Measurements from ENCODE around the gene DIS3L2.
"Not testable (repeated sequence)": the region's sequence is repeated elsewhere in the genome, so short reads cannot be mapped to it uniquely, and the experiment has no call there.

DNA sequence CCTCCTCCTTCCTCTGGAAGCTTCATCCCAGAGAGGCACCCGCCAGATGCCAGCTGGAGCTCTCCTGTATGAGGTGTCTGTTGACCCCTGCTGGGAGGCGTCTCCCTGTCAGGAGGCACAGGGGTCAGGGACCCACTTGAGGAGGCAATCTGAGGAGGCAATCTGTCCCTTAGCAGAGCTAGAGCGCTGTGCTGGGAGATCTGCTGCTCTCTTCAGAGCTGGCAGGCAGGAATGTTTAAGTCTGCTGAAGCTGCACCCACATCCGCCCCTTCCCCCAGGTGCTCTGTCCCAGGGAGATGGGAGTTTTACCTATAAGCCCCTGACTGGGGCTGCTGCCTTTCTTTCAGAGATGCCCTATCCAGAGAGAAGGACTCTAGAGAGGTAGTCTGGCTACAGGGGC lies 75.4 kb downstream of the DIS3L2 start:
- TF ChIP-seq, protein P1, sequence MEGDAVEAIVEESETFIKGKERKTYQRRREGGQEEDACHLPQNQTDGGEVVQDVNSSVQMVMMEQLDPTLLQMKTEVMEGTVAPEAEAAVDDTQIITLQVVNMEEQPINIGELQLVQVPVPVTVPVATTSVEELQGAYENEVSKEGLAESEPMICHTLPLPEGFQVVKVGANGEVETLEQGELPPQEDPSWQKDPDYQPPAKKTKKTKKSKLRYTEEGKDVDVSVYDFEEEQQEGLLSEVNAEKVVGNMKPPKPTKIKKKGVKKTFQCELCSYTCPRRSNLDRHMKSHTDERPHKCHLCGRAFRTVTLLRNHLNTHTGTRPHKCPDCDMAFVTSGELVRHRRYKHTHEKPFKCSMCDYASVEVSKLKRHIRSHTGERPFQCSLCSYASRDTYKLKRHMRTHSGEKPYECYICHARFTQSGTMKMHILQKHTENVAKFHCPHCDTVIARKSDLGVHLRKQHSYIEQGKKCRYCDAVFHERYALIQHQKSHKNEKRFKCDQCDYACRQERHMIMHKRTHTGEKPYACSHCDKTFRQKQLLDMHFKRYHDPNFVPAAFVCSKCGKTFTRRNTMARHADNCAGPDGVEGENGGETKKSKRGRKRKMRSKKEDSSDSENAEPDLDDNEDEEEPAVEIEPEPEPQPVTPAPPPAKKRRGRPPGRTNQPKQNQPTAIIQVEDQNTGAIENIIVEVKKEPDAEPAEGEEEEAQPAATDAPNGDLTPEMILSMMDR (conservative IDR thresholded peaks at IDR 0.05; ENCODE audit: low read length) = not testable (repeated sequence)
- not testable (repeated sequence) for TF ChIP-seq EZH2phosphoT487 (IDR thresholded peaks at IDR 0.05; ENCODE audit: borderline replicate concordance, low read depth, low read length)

Measured in OCI-LY7 (cell line).